Effector CD4-positive, alpha-beta T cell (primary cell): ENCODE data around the gene STK17A.
"Not testable (repeated sequence)": the region's sequence is repeated elsewhere in the genome, so short reads cannot be mapped to it uniquely, and the experiment has no call there.

Source experiments
- DNase-seq: peaks from one replicate; pipeline ENCODE4 v3.0.0-alpha.2; 2020

STK17A gene

GRCh38 chr7:43602256-43602655, 19.3 kb downstream of the STK17A start:
- no peak for DNase-seq

- no peak for DNase-seq
Measured at GRCh38 chr7:43604251-43604650, 21.3 kb downstream of the STK17A start.

- DNase-seq = no peak
Measured at GRCh38 chr7:43609097-43609496, 26.2 kb downstream of the STK17A start.

- no peak for DNase-seq
Measured at GRCh38 chr7:43612128-43612527, 29.2 kb downstream of the STK17A start.

GRCh38 chr7:43612599-43613589, 30.0 kb downstream of the STK17A start:
- DNase-seq = no peak

GRCh38 chr7:43615558-43616145, 32.7 kb downstream of the STK17A start:
- no peak for DNase-seq

GRCh38 chr7:43616977-43617376, 34.1 kb downstream of the STK17A start:
- DNase-seq = no peak

- no peak for DNase-seq
Measured at GRCh38 chr7:43618073-43618472, 35.2 kb downstream of the STK17A start.

GRCh38 chr7:43619213-43620012, 36.5 kb downstream of the STK17A start:
- no peak for DNase-seq

GRCh38 chr7:43621729-43622448, 39.0 kb downstream of the STK17A start:
- DNase-seq = no peak

- no peak for DNase-seq
Measured at GRCh38 chr7:43624156-43624555, 41.2 kb downstream of the STK17A start.

- DNase-seq = peak; percentile 25
Measured at GRCh38 chr7:43625453-43625852, 42.5 kb downstream of the STK17A start.

GRCh38 chr7:43625980-43626379, 43.1 kb downstream of the STK17A start:
- DNase-seq = no peak

GRCh38 chr7:43626695-43627094, 43.8 kb downstream of the STK17A start:
- no peak for DNase-seq

- not testable (repeated sequence) for DNase-seq
Measured at GRCh38 chr7:43627798-43628197, 44.9 kb downstream of the STK17A start.

- no peak for DNase-seq
Measured at GRCh38 chr7:43628431-43628830, 45.5 kb downstream of the STK17A start.

GRCh38 chr7:43629857-43630256, 46.9 kb downstream of the STK17A start:
- no peak for DNase-seq

- no peak for DNase-seq
Measured at GRCh38 chr7:43630482-43630881, 47.6 kb downstream of the STK17A start.

GRCh38 chr7:43631559-43631958, 48.7 kb downstream of the STK17A start:
- no peak for DNase-seq

- no peak for DNase-seq
Measured at GRCh38 chr7:43632746-43633145, 49.8 kb downstream of the STK17A start.

GRCh38 chr7:43634384-43634783, 51.5 kb downstream of the STK17A start:
- DNase-seq = no peak

- no peak for DNase-seq
Measured at GRCh38 chr7:43636093-43636492, 53.2 kb downstream of the STK17A start.
